Measurements from ENCODE around the gene INAVA.
"Not testable (repeated sequence)": the region's sequence is repeated elsewhere in the genome, so short reads cannot be mapped to it uniquely, and the experiment has no call there.

Gene INAVA

DNA sequence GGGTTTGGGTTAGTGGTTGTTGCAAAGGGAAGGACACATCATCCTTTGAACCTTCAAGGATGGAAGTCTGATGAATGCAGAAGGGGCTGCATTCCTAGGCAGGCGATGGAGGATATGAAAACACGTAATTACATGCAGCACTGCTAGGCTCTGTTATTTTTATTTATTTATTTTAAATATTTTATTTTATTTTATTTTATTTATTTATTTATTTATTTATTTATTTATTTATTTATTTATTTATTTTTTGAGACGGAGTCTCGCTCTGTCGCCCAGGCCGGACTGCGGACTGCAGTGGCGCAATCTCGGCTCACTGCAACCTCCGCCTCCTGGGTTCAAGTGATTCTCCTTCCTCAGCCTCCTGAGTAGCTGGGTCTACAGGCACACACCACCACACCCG, 69.2 kb downstream of the INAVA start:
- DNase-seq (ENCODE audit: low read depth): not testable (repeated sequence)

Measured in activated T-cell treated with anti-CD3 and anti-CD28 coated beads for 1 hour (primary cell).